Uterus (tissue), 4 donors: ENCODE results near the gene LRP1. TPM values are rescaled to one million over a fixed set of nuclear protein-coding genes. Genes with fewer than 3 reads are reported as not detected.

Experiments
- DNase-seq, 2 donors: peaks; one replicate each; pipeline ENCODE4 v3.0.0-alpha.2; 2019 to 2020
- H3K27ac ChIP-seq, 2 donors: fragments of 200-600 bp; sonication (generic); 1 replicate in 1 of 2; 2 replicates in 1 of 2; pipeline ENCODE4 v1.5.1; 2016 to 2018
- H3K27me3 ChIP-seq, 2 donors: fragments of 200-600 bp; sonication (generic); one replicate each; pipeline ENCODE4 v1.5.1; 2018 to 2019; ENCODE audit warnings: control low read depth in 1 of 2
- H3K36me3 ChIP-seq, 2 donors: fragments of 200-600 bp; sonication (generic); one replicate each; pipeline ENCODE4 v1.5.1; 2019; ENCODE audit warnings: control low read depth in 1 of 2
- H3K4me1 ChIP-seq, 2 donors: fragments of 200-600 bp; sonication (generic); one replicate each; pipeline ENCODE4 v1.5.1; 2018 to 2019; ENCODE audit warnings: control low read depth in 1 of 2
- H3K4me3 ChIP-seq, 2 donors: fragments of 200-600 bp; sonication (generic); 1 replicate in 1 of 2; 2 replicates in 1 of 2; pipeline ENCODE4 v1.5.1; 2018 to 2019; ENCODE audit warnings: mild to moderate bottlenecking in 1 of 2
- H3K9me3 ChIP-seq, 2 donors: fragments of 200-600 bp; sonication (generic); one replicate each; pipeline ENCODE4 v1.5.1; 2019; ENCODE audit warnings: control low read depth in 1 of 2
- POLR2A ChIP-seq, 2 donors: fragments of 450-650 bp; IDR thresholded peaks; one replicate each; pipeline ENCODE4 v1.6.1; 2016; ENCODE audit warnings: antibody characterized with exemption in 2 of 2, mild to moderate bottlenecking in 1 of 2, moderate library complexity in 1 of 2
- intact Hi-C: fragments of 100-400 bp; cut with DNase I; formaldehyde crosslinking; loops from one replicate; pipeline ENCODE4 v1.15.1; 2023; ENCODE audit warnings: low total_unique reads
- total RNA-seq, 4 donors: library from RNA; depleted of rRNA in 3 of 4; stranded (reverse); fragments of >200 nt in 3 of 4; gene quantifications; one replicate each; pipeline versions ENCODE4 v1.1.0 to v1.2.4, GENCODE V29; 2014 to 2023
- TF ChIP-seq, protein P1 (sequence below), 4 experiments: fragments of 200-600 bp in 2 of 4; fragments of 450-650 bp in 2 of 4; sonication (generic) in 2 of 4; IDR thresholded peaks; one replicate each; pipeline ENCODE4 v1.5.1; 2016 to 2019; ENCODE audit warnings: antibody characterized with exemption in 4 of 4, mild to moderate bottlenecking in 2 of 4, moderate library complexity in 1 of 4
- donor health status: DM: yes; HTN: yes; CAD: no.

Gene LRP1
- total RNA-seq, 4 donors from 2014 or later, result 164 to 507 (median 318) TPM

DNA sequence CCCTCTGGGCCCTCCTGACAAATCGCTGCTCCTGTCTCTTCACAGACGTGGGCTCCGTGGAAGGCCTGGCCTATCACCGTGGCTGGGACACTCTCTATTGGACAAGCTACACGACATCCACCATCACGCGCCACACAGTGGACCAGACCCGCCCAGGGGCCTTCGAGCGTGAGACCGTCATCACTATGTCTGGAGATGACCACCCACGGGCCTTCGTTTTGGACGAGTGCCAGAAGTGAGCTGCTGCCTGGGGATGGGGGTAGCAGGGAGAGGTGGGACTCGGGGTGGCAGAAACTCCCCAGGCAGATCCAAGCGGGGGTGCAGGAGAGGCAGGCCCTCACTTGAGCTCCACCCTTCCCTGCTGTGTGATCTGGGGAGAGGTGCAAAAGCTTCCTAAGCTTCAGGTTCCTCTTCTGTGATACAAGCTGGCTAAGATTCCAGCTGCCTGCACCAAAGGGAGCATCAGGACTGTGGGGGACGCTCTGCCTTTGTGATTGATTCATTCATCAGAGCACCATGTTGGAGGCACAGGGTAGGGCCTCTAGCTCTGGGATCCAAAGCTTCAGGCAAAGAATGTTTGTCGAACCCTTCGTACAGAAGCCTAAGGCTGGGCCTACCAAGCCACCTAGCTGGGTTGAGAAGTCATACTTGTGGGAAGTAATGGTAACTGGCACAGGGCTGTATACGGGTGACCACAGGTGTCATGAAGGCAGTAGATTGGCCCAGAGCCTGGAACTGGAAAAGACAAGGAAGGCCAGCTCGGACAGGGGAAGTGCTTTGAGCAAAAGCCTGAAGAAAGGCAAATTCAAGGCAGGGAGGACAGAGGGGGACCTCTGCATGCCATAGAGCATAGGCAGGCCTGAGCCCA lies 59.2 kb downstream of the LRP1 start:
- DNase-seq, result no peak
- Histone ChIP-seq H3K36me3 (no peaks in the 10 kb centered on the region), H3K4me1 (no peaks in the 10 kb centered on the region), H3K4me3 (no peak overlapping the region), H3K9me3 (no peaks in the 10 kb centered on the region), H3K27me3 (no peaks in the 10 kb centered on the region), H3K27ac (no peak overlapping the region)
- intact Hi-C loops, result no loop called here
- TF ChIP-seq, protein P1, sequence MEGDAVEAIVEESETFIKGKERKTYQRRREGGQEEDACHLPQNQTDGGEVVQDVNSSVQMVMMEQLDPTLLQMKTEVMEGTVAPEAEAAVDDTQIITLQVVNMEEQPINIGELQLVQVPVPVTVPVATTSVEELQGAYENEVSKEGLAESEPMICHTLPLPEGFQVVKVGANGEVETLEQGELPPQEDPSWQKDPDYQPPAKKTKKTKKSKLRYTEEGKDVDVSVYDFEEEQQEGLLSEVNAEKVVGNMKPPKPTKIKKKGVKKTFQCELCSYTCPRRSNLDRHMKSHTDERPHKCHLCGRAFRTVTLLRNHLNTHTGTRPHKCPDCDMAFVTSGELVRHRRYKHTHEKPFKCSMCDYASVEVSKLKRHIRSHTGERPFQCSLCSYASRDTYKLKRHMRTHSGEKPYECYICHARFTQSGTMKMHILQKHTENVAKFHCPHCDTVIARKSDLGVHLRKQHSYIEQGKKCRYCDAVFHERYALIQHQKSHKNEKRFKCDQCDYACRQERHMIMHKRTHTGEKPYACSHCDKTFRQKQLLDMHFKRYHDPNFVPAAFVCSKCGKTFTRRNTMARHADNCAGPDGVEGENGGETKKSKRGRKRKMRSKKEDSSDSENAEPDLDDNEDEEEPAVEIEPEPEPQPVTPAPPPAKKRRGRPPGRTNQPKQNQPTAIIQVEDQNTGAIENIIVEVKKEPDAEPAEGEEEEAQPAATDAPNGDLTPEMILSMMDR (IDR thresholded peaks at IDR 0.05), result no peak
- no peak for TF ChIP-seq POLR2A (IDR thresholded peaks at IDR 0.05)

DNA sequence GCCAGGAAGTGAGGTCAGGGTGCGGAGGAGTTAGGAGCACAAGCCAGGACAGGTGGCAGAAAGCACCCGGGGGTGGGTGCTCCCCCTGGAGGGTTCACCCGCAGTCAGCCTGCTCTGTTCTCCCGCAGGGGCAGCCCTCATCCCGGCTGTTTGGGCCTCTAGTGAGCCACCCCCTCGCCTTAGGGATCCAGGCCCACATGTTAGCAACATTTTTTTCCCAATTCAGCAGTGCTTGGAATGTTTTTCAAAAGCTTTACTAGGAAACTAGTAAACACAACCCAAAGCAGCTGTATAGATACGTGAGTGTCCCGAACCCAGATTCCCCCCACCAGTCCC lies 59.8 kb downstream of the LRP1 start:
- H3K4me3 ChIP-seq, result no peak overlapping the region

DNA sequence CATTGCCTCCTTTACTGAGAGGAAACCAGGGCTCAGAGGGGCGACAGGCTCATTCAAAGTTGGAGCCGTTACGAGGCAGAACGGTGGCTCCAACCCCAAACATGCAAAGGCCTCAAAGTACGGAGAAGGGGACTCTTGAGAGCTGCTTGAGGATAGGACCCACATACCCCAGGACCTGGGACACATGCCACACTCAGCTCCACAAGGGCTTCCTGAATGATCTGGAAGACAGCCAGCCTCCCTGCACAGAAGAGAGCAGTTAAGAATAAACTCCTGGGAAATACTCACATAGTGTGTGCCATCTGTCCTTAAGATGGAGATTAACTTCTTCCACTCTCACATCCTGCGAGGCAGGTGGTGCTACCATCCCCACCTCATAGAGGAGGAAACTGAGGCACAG lies 61.8 kb downstream of the LRP1 start:
- H3K4me3 ChIP-seq, result no peak overlapping the region
- no peaks in the 10 kb centered on the region for H3K4me1 ChIP-seq
- no peak overlapping the region for H3K27ac ChIP-seq
- TF ChIP-seq, protein P1 (IDR thresholded peaks at IDR 0.05), result no peak
- TF ChIP-seq POLR2A (IDR thresholded peaks at IDR 0.05), result no peak
- no peak for DNase-seq
- intact Hi-C loops, result no loop called here
- no peaks in the 10 kb centered on the region for H3K27me3 ChIP-seq
- H3K36me3 ChIP-seq, result no peaks in the 10 kb centered on the region
- no peaks in the 10 kb centered on the region for H3K9me3 ChIP-seq

More for the DNA sequence above, 59.8 kb downstream of the LRP1 start:
- intact Hi-C loops, result no loop called here
- H3K9me3 ChIP-seq, result no peaks in the 10 kb centered on the region
- TF ChIP-seq POLR2A (IDR thresholded peaks at IDR 0.05), result no peak
- TF ChIP-seq, protein P1 (IDR thresholded peaks at IDR 0.05), result no peak
- H3K4me1 ChIP-seq, result no peaks in the 10 kb centered on the region
- H3K27ac ChIP-seq, result no peak overlapping the region
- H3K36me3 ChIP-seq, result no peaks in the 10 kb centered on the region
- H3K27me3 ChIP-seq, result no peaks in the 10 kb centered on the region
- no peak for DNase-seq

DNA sequence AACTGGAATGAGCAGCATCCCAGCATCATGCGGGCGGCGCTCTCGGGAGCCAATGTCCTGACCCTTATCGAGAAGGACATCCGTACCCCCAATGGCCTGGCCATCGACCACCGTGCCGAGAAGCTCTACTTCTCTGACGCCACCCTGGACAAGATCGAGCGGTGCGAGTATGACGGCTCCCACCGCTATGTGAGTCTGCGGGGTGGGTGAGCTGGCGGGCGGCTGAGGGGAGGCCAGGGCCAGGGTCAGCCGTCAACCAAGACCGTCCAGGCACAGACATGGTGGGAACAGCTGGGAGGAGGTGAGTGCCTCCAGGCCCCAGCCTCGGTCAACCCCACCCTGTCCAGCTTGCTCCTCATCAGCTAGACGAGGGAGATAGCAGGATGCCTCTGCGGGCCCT lies 62.5 kb downstream of the LRP1 start:
- Histone ChIP-seq H3K9me3 (no peaks in the 10 kb centered on the region), H3K4me3 (no peak overlapping the region), H3K27me3 (no peaks in the 10 kb centered on the region), H3K27ac (no peak overlapping the region), H3K4me1 (no peaks in the 10 kb centered on the region), H3K36me3 (no peaks in the 10 kb centered on the region)
- DNase-seq, result no peak
- TF ChIP-seq, protein P1 (IDR thresholded peaks at IDR 0.05), result no peak
- no peak for TF ChIP-seq POLR2A (IDR thresholded peaks at IDR 0.05)
- intact Hi-C loops, result no loop called here

DNA sequence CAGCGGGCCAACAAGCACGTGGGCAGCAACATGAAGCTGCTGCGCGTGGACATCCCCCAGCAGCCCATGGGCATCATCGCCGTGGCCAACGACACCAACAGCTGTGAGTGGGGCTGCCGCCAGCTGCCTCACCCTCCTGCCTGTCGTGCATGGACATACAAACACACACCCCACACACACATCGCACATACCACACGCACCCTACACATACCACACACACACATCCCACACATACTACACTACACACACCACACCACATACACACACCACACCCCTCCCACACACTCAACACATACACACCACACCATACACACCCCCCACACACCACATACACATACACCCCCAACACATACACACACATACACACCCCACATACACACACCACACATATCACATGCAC lies 63.1 kb downstream of the LRP1 start:
- H3K4me3 ChIP-seq, result no peak overlapping the region
- TF ChIP-seq, protein P1 (IDR thresholded peaks at IDR 0.05), result no peak
- no peak for TF ChIP-seq POLR2A (IDR thresholded peaks at IDR 0.05)
- no peaks in the 10 kb centered on the region for H3K36me3 ChIP-seq
- intact Hi-C loops, result no loop called here
- no peaks in the 10 kb centered on the region for H3K4me1 ChIP-seq
- DNase-seq, result no peak
- no peak overlapping the region for H3K27ac ChIP-seq
- no peaks in the 10 kb centered on the region for H3K27me3 ChIP-seq
- H3K9me3 ChIP-seq, result no peaks in the 10 kb centered on the region
